Measurements from ENCODE around the gene TEC.
A peak's percentile ranks its signal among the peaks of the same experiment; 100 is the strongest.

The TEC gene

DNA sequence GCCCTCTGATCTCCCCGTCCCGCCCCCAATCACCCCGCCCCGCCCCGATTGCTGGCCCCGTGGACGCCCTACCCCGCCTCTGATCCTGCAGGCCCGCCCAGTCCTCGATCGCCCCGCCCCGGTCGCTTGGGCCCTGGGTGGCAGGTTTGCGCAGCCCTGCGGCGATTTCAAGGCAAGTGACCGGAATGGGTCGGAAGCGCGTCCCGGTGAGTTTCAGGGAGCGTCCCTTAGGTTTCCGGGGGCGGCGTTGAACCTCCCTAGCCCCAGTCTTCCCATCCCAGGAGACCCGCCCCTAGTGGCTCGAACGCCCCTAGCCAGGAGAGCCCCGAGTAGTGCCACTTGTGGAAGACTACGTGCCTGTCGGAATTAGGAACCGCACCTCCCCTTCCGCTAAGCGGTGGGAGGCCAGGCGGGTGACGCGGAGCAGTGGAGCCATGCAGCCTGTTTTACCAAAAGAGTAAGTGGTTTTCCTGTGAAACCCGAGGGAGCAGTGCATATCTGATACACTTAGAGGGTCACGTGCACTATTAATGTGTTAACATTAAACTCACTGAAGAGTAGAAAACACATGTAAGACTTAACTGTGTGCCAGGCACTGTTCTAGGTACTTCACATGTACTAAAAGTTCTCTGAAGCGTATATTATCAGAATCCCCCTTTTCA lies 354 bp upstream of the TEC start:
- peak; percentile 24 for DNase-seq (ENCODE audit: low read depth)

DNA sequence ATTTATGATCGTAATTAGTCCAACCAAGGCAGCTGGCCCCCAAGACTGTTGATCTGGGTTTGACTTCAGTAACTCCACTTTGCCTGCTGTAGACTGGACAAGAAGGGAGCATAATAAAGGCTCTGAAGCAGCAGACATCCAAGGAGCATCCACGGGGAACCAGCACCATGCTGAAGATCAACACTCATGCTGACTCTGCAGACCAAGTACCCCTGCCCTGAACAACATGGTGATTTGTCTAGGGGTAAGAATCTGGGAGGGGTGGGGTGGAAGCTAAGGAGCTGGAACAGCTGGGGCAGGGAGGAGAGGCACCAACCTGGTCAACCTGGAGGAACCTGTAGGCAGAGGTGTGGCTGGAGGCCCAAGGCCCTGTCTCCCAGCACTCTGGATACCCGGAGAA lies 2.1 kb downstream of the TEC start:
- DNase-seq (ENCODE audit: low read depth), result no peak

DNA sequence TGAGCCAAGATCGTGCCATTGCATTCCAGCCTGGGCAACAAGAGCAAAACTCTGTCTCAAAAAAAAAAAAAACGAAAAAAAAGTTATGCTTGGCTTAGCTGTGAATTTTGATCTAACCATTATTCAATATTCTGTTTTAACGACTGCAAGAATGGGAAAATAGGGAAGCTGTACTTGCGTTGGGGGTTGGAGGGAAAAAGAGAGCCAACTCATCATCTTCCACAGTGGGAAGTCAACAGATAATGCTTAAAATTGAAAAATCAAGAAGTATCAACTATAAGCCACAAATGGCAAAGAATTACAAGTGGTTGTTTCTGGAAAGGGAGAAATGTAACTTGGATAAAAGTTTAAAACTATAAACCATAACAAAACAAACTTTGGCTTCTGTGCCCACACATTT lies 2.9 kb downstream of the TEC start:
- no peak for DNase-seq (ENCODE audit: low read depth)

DNA sequence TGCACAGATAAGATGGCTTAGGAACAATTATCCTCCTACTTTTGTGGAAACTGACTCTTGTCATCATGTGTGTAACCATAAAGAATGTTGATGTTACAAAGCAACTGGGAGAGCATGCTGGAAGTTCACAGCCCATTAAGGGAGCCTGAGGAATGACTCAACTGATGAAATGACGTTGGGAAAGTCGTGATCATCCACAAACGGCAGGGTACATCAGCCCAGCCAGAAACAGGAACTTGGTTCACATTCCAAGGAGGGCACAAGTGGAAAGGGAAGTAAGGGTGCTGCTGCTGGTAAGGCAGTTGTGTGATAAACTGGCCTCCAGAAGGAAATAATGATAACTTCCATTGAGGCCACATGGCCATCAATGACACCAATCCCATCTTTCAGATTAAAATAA lies 6.7 kb downstream of the TEC start:
- no peak for DNase-seq (ENCODE audit: low read depth)

DNA sequence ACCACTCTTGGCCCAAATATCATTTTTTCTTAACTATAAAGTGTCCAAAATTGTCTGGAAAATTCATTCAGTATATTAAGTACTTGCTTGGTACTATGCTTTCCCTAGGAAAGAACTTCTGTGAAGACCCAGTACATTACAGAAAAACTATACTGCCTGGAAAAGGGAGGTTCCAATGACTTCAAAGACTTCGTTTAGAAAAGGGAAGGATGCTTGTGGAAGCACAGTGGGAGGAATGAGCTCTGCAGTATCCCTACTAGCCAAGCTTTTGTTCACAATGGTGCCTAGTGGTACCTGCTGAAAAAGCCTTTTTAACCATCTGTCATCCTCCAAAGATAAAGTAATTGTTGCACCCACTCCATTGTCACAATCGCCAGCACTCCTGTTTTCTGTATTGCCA lies 7.2 kb downstream of the TEC start:
- DNase-seq (ENCODE audit: low read depth), result no peak

DNA sequence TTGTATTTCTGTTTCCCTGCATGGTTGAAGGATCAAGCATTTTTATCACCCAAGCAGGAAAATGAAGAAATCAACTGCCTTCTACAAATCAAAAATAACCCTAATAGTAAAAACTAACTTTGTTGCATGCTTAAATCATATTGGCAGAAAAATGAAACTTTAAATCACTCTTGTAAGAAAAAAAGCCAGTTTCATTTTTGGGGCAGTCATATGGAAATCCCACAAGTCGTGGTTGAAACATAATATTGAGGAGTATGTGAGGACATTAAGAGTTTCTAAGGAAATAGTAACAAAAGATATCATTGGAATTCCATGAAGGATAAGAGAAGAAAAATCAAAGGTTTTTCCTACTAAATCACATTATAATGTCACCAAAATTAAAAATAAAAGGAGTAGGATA lies 8.4 kb downstream of the TEC start:
- no peak for DNase-seq (ENCODE audit: low read depth)

DNA sequence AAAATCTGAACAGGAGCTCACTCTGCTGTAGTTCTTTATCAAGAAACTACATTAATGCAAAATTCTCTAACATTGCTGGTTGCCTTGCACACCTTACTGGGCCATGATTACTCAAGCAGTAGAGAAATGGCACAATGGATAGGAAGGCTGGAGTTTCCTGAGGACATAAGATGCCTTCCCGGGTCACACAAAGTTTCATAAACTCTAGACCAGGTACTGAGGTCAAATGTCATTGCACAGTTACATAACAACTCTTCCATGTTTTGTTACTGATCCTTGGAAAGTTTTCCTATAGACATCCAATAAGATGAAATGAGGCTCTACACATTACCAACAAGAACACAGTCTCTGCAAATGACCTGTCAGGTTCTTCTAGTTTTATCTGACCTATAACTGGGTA lies 9.9 kb downstream of the TEC start:
- DNase-seq (ENCODE audit: low read depth), result no peak

DNA sequence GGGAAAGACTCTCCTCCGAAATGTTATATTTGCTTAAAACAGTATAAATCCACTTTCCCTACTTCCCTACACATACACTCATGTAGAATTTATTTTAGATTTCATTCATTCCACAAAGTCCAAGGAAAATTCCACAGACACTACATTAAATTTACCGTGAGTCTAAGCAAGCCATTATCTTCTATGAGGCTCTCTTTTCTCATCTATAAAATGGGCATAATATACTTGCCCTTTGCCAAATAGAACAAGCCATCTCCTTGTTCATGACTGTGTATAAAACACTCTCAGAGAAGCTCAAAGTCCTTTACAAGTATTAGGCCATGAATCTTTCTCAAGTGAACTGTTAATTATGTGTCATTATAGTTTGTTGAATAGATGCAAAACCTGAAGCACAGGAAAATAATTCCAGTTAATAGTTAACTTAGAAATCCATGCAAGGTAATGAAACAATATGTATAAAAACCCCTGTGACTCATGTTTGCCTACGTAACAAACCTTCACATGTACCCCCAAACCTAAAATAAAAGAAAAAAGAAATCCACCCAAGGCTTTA lies 10.7 kb downstream of the TEC start:
- DNase-seq (ENCODE audit: low read depth), result no peak

DNA sequence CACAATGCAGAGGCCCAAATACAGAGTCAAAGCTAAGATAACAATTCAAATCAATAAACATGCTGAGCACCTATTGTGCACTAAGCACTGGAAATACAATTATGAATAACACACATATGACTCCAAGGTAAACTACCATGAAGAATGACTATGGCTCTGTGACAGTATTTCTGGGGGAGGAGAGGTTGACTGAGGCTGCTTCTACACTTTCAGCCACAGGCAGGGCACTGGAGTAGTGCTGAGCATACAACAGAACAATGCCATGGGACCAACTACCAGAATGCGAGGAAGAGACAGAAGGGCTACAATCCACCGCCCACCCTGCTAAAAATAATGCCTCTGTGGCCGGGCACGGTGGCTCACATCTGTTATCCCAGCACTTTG lies 13.7 kb downstream of the TEC start:
- no peak for DNase-seq (ENCODE audit: low read depth)

DNA sequence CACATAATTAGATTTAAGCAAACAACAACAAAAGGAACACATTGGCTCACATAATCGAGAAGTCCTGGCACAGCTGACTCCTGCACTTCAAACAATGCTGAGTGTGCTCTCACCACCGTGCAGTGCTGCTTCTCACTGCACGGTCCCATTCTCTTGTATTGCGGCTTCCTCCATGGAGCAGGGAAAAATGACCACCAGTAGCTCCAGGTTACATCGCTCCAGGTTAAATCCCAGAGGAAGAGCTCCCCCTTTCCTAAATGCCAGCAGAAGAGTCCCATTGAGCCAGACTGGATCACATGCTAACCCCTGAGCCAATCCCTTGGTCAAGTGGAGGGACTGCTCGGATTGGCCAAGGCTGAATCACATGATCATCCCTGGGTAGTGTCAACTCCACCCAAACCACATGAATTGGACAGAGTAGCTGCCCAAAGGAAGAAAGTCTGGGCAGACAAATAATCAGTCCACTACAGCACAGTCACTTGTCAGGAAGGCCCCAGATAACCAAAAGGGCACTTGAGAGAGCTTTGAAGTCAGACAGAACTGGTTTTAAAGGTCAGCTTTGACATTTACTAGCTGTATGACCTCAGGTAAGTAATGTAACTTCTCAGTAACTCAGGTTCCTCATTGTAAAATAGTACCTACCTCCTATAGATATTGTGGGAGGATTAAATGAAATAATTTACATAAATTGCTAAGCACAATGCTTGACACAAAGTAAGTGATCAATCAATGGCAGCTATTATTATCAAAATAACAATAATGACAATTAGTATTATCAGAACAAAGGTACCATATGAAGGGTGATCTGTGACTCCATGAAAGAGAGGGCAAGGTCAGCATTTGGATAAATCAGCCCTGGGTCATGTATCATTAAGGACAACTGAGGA lies 14.3 kb downstream of the TEC start:
- no peak for DNase-seq (ENCODE audit: low read depth)

DNA sequence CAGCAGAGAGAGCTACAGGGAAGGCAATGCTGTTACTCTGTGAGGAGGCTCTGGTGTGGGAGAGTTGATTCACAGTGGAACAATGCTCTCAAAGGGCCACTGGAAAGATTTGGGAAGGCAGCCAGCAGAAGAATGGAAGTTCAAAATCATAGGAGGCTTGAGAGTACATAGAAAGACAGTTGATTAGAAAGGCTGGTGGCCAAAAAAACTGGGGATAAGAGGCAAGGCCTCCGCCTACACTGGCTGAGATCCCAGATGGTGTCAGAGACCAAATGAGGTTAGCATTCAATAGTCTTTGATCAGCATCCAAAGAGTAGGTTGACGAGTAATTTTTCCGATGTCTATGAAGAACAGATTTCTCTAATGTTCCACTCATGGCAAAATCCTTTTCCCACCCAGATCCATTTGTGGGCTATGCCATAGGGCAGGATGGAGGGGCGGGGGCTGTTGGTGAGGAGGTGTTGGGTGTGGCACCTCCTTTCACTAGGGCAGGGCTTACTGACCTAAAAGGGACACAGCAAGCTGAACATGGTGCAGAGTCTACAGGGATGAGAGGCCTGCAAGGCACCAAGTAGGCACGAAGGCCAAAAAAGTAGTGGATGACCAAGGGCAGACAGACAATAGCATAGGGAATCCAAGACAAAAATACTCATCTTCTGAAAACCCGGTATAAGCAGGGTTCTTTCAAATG lies 15.1 kb downstream of the TEC start:
- peak; percentile 22 for DNase-seq (ENCODE audit: low read depth)

DNA sequence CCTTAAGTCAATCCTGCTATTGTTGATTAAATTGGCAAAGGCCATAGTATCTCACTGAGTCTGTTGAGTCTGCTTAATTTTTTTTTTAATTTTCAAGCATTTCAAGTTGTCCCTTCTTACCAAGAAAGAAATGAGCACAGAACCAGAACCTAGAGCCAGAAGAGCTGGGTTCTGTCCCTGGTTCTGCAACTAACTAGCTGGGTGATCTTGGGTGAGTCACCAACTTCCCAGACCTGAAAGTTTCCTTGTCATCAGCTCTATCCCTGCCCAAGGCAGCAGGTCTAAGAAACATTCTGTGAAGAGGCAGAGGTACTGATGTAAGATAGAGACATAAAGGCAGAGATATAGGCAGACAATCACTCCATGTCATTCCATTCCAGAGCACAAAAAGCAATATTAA lies 17.3 kb downstream of the TEC start:
- no peak for DNase-seq (ENCODE audit: low read depth)

DNA sequence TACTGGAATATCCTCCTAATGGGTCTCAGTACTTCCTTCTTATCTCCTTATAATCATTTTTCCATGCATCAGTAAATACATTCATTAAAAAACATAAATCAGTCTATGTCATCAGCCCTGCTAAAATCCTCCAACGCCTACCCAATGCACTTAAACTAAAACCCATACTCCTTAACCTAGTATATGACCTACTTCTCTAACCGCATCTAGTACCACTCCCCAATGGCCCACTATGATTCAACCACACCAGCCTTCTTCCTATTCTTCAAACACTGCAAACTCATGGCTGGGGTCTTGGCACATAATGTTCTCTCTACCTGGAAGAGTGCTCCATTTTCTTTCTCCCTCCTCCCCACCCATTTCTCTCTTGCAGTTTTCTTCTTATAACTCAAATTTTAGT lies 18.7 kb downstream of the TEC start:
- DNase-seq (ENCODE audit: low read depth), result no peak

DNA sequence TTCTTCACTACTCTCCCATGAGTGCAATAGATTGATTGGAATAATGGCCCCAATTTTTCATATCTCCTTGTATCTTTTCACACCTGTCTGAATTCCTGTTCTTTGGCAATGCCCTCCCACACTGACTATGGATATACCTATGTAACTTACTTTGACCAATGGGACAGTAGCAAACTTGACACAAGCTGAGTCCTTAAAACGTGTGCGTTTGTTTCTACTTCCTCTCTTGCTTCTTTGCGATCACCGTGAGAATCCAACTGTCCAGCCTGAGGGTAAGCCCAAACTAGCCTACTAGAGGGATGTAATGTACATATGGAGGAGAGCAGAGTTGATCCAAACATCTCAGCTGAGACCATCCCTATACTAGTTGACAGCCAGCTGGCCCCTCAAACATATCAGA lies 19.3 kb downstream of the TEC start:
- DNase-seq (ENCODE audit: low read depth), result no peak

DNA sequence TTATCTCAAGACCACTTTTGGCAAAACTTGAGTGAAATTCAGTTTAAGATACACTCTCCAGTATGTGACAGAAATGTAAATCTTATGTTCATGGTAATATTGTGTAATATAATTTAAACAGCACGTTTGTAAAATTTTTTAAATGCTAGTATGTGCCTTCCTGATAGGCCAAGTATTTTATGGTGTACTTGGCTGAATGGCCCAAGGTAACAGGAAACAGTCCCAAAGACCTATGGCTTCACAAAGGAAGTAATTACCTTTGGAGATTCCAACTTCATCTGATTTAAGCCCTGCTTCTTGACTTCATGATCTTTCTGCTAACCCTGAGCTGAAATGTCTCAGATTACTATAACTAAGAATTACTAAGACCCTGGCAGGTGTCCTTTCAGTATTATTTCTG lies 20.3 kb downstream of the TEC start:
- DNase-seq (ENCODE audit: low read depth), result no peak

DNA sequence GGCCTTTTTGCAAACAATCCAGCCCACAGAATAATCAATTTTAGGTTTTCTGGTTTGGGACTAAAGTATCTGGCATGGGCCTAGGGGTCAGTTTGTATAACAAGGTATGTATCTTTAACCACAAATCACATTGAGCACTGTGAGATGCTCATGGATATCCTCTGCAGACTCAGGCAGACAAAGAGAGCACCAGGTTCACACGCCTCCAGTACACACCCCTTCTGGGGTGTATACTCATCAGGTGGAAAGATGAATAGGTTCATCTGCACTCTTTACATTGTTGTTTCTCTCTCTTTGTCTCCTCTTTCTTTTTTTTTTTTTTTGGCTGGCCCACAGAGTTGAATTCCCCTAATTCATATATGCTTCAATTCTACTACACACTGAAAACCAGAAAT lies 21.1 kb downstream of the TEC start:
- DNase-seq (ENCODE audit: low read depth), result no peak

DNA sequence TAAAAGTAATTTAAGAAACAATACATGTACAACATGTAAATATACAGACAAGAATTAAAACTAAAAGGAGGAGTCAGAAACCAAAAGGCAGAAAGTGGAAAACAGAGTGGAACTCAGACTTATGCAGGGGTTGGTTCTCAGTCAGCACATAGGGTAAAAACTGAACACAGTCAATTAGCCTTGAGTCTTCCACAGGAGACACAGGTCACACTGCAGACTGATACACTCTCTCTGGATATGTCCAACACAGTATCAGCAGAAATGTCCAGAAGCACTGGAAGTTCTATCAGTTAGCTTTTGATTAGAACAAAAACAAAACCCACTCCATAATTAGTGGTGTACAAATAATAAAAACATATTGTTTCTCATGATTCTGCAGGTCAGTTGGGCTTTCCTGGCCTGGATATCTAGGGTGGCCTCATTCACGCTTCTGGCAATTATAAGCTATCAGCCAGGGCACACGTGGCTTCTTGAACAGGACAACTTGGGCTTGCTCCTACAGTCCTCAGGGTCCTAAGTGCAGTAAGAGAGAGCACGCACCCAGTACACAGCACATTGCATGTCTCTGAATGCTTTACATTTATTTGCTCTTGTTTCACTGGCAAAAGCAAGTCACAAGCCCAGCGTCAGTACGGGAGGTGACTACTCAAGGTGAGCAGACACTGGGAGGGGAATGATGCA lies 21.6 kb downstream of the TEC start:
- no peak for DNase-seq (ENCODE audit: low read depth)

DNA sequence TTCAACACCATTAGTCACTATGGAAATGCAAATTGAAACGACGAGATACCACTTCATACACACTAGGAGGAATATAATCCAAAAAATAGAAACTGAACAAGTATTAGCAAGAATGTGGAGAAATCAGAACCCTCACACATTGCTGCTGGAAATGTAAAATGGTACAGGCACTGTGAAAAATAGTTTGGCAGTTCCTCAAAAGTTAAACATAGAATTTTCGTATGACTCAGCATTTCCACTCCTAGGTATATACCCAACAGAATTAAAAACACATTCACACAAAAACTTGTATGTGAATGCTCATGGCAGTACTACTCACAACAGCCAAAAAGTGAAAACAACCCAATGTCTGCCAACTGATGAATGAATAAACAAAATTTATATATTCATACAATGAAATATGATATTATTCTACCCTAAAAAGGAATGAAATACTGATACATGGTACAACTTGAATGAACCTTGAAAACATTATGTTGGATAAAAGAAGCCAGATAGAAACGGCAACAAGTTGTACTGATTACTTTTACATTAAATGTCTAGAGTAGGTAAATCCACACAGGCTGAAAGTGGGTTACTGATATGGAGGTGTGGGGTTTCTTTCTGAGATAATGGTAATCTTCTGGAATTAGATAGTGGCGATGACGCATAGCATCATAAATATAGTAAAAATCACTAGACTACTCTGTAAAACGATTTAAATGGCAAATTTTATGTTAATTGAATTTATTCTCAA lies 22.3 kb downstream of the TEC start:
- no peak for DNase-seq (ENCODE audit: low read depth)

DNA sequence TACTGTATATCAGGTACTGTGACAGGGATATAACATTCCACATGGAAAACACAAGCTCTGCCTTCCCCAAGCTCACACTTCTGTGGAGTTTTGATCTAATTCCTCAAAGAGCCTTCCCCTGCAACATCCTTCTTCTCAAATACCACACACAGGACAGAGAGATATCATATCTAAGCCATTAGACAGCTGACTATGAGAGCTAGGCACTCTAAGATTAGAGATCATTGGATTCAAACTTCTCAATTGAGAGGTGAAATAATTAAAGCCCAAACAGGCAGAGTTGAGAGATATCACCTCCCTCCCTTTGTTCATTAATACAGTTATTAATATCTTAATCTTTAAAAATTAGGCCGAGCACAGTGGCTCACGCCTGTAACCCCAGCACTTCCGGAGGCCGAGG lies 25.0 kb downstream of the TEC start:
- DNase-seq (ENCODE audit: low read depth), result no peak

DNA sequence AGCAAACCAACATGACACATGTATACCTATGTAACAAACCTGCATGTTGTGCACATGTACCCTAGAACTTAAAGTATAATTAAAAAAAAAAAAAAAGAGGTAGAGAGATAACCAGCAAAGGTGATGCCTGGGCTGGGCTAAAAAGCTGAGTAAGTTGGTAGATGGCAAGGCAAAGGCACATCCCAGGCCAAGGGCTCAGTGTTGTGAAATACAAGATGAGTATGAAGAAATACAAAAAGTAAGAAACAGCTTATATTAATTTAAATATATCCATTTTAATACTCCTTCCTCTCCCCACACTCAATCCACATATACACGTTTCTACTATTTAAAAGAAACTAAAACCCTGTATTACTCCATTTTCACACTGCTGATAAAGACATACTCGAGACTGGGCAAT lies 25.8 kb downstream of the TEC start:
- no peak for DNase-seq (ENCODE audit: low read depth)

DNA sequence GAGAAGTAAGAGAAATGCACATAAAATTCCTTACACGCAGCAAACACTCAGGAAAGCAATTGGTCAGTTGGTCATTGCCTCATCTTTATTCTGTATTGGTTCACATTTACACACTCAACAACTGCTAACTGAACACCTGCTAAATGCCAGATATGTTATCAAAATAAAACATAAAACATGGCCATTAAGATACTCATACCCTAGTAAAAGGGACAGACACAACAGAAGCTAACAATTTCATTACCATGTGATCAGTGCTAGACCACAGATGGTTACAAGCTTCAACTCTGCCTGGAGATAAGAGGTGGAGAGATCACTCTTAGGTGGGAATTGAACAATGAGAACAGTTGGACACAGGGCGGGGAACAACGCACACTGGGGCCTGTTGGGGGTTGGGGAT lies 26.2 kb downstream of the TEC start:
- no peak for DNase-seq (ENCODE audit: low read depth)

Measured in GM04504 (cell line).